Measurements from ENCODE around the gene IL37.

The IL37 gene

DNA sequence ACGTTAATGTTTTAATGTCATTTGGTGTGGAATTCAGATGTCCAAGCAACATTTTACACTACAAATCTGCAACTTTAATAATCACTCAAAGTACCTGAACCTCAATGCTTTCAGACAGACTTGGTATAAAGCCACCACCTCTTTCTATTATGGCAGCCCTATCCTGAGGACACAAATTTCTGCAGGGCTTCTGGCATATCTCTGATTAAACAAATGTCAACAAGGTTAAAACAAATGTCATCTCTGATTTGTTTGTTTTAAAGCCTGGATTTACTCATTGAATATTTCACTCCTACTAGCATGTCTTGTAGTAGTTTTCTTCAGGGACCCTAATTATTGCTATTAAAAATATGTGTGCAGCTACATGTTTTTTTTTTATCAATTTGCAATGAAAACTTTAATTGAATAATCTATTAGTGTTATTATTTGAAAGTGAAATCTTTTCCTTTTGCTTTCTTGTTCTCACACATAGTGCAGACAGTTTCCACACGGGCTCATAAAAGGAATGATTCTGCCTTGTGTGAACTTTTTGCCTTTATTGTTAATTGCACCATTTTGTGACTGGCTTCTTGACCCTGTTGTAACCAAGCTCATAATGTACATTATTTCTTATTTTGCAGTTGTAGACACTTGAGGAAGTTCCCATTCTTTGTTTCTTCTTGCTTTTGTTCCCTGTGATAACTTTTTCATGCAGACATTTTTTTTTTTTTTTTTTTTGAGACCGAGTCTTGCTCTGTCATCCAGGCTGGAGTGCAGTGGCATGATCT, 30.1 kb downstream of the IL37 start:
- no peak overlapping the region for H3K4me3 ChIP-seq (ENCODE audit: extremely low read depth, insufficient read depth, low read length, poor library complexity, severe bottlenecking)
- WGBS, 2 experiments (ENCODE audit: insufficient coverage in 2 of 2): no CpG with 5 or more reads among the region's 3 CpGs
- H3K27ac ChIP-seq (ENCODE audit: low read depth, low read length, severe bottlenecking): no peak overlapping the region
- H3K36me3 ChIP-seq (ENCODE audit: control insufficient read depth, insufficient read depth, low read length): no peaks in the 10 kb centered on the region
- H3K9me3 ChIP-seq (ENCODE audit: control insufficient read depth, low read length): peaks cover 7% of the 10 kb centered on the region
- no peaks in the 10 kb centered on the region for H3K4me1 ChIP-seq (ENCODE audit: control insufficient read depth, insufficient read depth, low read length, poor library complexity, severe bottlenecking)

DNA sequence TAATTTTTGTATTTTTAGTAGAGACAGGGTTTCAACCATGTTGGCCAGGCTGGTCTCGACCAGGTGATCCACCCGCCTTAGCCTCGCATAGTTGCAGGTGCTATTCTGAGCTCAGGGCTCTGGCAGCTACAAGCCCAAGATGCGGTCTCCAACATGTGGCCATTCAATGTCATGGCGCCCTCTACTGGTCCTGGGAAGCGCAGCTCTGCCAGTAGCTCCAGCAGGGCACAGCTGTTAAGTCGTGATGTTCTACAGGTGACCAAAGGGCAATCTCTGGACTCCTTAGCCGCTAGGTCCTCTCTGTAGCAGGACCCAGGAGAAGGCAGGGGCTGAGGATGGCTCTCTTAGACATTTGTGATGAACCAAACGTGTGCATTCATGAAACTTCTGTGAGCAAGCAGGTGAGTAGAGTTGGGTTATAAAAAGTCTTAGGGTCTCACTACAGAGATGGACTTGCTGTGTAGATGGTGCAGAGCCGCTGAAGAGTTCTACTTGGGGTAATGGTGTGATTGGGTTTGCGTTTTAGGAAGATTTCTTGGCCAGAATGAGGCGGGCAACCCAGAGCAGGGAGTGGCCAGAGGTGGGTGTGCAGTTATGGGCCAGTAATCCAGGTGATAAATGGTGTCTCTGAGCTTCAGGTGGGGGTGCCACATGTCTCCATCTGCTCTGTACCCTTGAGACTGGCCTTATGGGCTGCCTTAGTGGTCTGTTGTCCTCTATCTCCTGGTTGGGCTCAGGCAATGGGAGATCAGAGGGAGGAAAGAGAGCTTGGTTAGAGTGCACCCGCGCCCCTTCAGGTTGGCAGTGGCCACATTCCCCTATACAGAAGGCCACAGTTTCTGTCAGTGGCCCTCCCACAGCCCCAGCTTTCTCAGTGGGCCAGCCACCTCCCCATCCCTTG, 31.0 kb downstream of the IL37 start:
- H3K36me3 ChIP-seq (ENCODE audit: control insufficient read depth, insufficient read depth, low read length): no peaks in the 10 kb centered on the region
- H3K9me3 ChIP-seq (ENCODE audit: control insufficient read depth, low read length): peaks cover 7% of the 10 kb centered on the region
- H3K27ac ChIP-seq (ENCODE audit: low read depth, low read length, severe bottlenecking): no peak overlapping the region
- 20 to 24% methylated on average over 11 to 12 of the region's 14 CpGs for WGBS, 2 experiments (ENCODE audit: insufficient coverage in 2 of 2)
- H3K4me1 ChIP-seq (ENCODE audit: control insufficient read depth, insufficient read depth, low read length, poor library complexity, severe bottlenecking): no peaks in the 10 kb centered on the region
- H3K4me3 ChIP-seq (ENCODE audit: extremely low read depth, insufficient read depth, low read length, poor library complexity, severe bottlenecking): no peak overlapping the region

DNA sequence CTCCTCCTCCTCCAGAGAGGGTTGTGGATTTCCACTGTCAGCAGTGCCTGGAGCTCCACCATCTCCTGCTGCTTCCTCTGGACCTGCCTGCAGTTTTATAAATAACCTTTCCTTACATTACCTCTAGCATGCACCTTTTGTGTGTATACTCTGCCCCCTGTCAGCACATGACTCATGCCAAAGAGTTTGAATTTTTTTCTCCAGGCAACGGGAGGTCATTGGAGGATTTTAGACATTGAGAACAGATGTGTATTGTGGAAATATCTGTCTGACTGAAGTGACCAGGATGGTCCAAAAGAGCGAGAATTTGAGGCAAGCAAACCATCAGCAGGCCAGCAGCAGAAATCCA, 31.7 kb downstream of the IL37 start:
- Histone ChIP-seq H3K4me3 (ENCODE audit: extremely low read depth, insufficient read depth, low read length, poor library complexity, severe bottlenecking) (no peak overlapping the region), H3K27ac (ENCODE audit: low read depth, low read length, severe bottlenecking) (no peak overlapping the region), H3K4me1 (ENCODE audit: control insufficient read depth, insufficient read depth, low read length, poor library complexity, severe bottlenecking) (no peaks in the 10 kb centered on the region), H3K9me3 (ENCODE audit: control insufficient read depth, low read length) (peaks cover 11% of the 10 kb centered on the region), H3K36me3 (ENCODE audit: control insufficient read depth, insufficient read depth, low read length) (no peaks in the 10 kb centered on the region)
- WGBS, 2 experiments (ENCODE audit: insufficient coverage in 2 of 2): 70 to 86% methylated on average over 2 of the region's 2 CpGs

DNA sequence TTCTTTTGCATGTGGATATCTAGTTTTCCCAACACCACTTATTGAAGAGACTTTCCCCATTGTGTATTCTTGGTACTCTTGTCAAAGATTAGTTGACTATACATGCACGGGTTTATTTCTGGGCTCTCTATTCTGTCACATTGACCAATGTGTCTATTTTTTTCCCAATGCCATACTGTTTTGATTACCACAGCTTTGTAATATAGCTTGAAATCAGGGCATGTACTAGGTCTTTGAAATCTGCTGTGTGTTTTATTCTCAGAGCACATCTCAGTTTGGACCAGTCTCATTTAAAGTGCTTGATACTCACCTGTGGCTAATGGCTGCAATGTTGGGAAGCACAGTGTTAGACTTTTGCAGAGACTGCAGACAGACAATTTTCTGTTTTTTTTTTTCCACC, 34.0 kb downstream of the IL37 start:
- no peak overlapping the region for H3K4me3 ChIP-seq (ENCODE audit: extremely low read depth, insufficient read depth, low read length, poor library complexity, severe bottlenecking)
- no peaks in the 10 kb centered on the region for H3K4me1 ChIP-seq (ENCODE audit: control insufficient read depth, insufficient read depth, low read length, poor library complexity, severe bottlenecking)
- 80% methylated on average over 1 of the region's 1 CpG; no CpG with 5 or more reads in 1 of the 2 experiments for WGBS, 2 experiments (ENCODE audit: insufficient coverage in 2 of 2)
- no peaks in the 10 kb centered on the region for H3K36me3 ChIP-seq (ENCODE audit: control insufficient read depth, insufficient read depth, low read length)
- no peak overlapping the region for H3K27ac ChIP-seq (ENCODE audit: low read depth, low read length, severe bottlenecking)
- peaks cover 14% of the 10 kb centered on the region for H3K9me3 ChIP-seq (ENCODE audit: control insufficient read depth, low read length)

DNA sequence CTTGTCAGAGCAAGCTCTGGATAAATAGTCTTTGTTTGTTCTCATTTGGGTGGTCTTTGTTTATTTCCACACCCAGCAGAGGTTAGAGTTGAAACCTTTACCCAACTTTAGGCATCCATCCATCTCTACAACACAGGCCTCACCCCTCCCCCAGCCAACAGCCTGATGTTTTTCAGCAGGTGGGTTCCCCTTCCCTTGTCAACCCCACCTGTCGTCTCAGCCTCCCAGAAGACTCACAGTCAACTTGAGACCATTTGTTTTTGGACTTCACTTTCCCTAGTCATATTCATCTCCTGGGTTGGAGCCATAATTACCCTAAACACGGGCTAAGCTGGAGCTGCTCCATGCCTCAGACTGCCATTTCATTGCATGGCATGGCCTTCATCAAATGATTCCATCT, 35.1 kb downstream of the IL37 start:
- no peak overlapping the region for H3K4me3 ChIP-seq (ENCODE audit: extremely low read depth, insufficient read depth, low read length, poor library complexity, severe bottlenecking)
- no peak overlapping the region for H3K27ac ChIP-seq (ENCODE audit: low read depth, low read length, severe bottlenecking)
- no peaks in the 10 kb centered on the region for H3K36me3 ChIP-seq (ENCODE audit: control insufficient read depth, insufficient read depth, low read length)
- no peaks in the 10 kb centered on the region for H3K4me1 ChIP-seq (ENCODE audit: control insufficient read depth, insufficient read depth, low read length, poor library complexity, severe bottlenecking)
- H3K9me3 ChIP-seq (ENCODE audit: control insufficient read depth, low read length): peaks cover 14% of the 10 kb centered on the region
- 77 to 89% methylated on average over 2 of the region's 2 CpGs for WGBS, 2 experiments (ENCODE audit: insufficient coverage in 2 of 2)

DNA sequence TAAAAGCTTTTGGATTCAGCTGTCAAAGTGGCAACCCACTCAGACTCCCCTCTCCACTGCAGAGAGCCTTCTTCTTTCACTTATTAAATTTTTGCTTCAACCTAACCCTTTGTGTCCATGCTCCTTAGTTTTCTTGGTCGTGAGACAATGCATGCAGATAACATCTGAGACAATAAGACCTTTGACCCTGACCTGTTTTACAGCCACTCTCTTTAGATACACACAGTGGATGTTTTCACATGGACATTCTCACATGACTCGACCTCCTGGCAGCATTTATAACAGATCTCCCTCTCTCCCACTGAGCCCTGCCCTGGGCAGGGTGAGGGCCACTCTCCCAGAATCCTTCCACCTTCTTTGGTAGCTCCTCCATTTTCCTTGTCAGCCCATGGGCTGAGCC, 36.4 kb downstream of the IL37 start:
- Histone ChIP-seq H3K9me3 (ENCODE audit: control insufficient read depth, low read length) (peaks cover 14% of the 10 kb centered on the region), H3K4me3 (ENCODE audit: extremely low read depth, insufficient read depth, low read length, poor library complexity, severe bottlenecking) (no peak overlapping the region), H3K36me3 (ENCODE audit: control insufficient read depth, insufficient read depth, low read length) (no peaks in the 10 kb centered on the region), H3K4me1 (ENCODE audit: control insufficient read depth, insufficient read depth, low read length, poor library complexity, severe bottlenecking) (no peaks in the 10 kb centered on the region), H3K27ac (ENCODE audit: low read depth, low read length, severe bottlenecking) (no peak overlapping the region)
- 37 to 58% methylated on average over 2 of the region's 2 CpGs for WGBS, 2 experiments (ENCODE audit: insufficient coverage in 2 of 2)

DNA sequence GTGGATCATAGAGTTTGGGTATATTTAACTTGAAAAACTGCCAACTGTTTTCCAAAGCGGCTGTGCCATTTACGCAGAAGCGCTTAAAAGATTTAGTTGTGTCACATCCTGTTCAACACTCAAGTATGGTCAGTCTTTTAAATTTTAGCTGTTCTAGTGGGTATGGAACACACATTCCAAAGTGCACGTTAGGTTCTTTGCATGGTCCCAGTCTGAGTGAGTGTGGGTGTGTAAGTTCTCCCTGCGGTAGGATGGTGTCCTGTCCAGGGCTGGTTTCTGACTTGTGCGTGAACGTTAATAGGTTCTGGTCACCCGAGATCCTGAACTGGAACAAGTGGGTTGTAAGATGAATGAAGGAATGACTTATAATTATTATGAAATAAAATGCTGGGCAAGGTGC, 38.5 kb downstream of the IL37 start:
- peaks cover 14% of the 10 kb centered on the region for H3K9me3 ChIP-seq (ENCODE audit: control insufficient read depth, low read length)
- no peaks in the 10 kb centered on the region for H3K36me3 ChIP-seq (ENCODE audit: control insufficient read depth, insufficient read depth, low read length)
- H3K4me3 ChIP-seq (ENCODE audit: extremely low read depth, insufficient read depth, low read length, poor library complexity, severe bottlenecking): no peak overlapping the region
- no peaks in the 10 kb centered on the region for H3K4me1 ChIP-seq (ENCODE audit: control insufficient read depth, insufficient read depth, low read length, poor library complexity, severe bottlenecking)
- H3K27ac ChIP-seq (ENCODE audit: low read depth, low read length, severe bottlenecking): no peak overlapping the region
- 75 to 82% methylated on average over 5 to 6 of the region's 8 CpGs for WGBS, 2 experiments (ENCODE audit: insufficient coverage in 2 of 2)

DNA sequence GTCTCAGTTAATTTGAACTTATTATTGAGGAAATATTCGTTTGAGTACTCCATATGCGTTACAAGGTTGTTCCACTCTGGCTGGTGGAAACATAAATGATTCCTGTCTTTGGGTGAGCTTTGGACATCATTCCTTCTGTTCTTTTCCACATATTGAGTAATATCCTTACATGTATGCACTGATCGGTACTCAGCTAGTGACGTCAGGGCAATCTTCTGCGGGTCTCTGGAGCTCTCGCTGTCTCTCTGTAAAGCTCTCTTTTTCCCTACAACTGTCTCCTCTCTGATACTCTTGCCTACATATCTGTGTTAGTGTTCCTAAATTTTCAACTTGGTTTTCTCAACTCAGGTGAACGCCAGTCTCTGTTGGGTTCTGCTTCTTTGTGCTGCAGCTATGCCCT, 43.4 kb downstream of the IL37 start:
- no peak overlapping the region for H3K27ac ChIP-seq (ENCODE audit: low read depth, low read length, severe bottlenecking)
- no peaks in the 10 kb centered on the region for H3K36me3 ChIP-seq (ENCODE audit: control insufficient read depth, insufficient read depth, low read length)
- 89 to 91% methylated on average over 5 to 7 of the region's 7 CpGs for WGBS, 2 experiments (ENCODE audit: insufficient coverage in 2 of 2)
- H3K9me3 ChIP-seq (ENCODE audit: control insufficient read depth, low read length): no peaks in the 10 kb centered on the region
- peaks cover 5% of the 10 kb centered on the region for H3K4me1 ChIP-seq (ENCODE audit: control insufficient read depth, insufficient read depth, low read length, poor library complexity, severe bottlenecking)
- H3K4me3 ChIP-seq (ENCODE audit: extremely low read depth, insufficient read depth, low read length, poor library complexity, severe bottlenecking): no peak overlapping the region

DNA sequence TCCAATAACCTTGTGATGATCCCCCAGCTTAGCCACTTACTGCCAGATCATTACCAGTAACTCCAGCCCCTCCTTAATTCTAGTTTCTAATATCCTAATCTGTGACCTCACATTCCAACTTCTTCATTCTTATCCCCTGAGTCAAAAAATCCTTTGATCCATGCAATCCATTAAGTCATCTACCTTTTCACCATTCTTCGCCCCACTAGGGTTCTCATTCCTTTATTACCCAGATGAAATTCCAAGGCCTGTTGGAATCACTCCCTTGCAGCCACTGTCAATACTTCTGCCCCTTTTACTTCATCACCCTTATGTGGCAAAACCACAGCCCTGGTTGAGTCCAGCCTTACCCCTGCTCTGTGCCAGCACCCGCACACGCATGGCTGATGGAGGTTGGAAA, 46.5 kb downstream of the IL37 start:
- H3K4me3 ChIP-seq (ENCODE audit: extremely low read depth, insufficient read depth, low read length, poor library complexity, severe bottlenecking): no peak overlapping the region
- no peak overlapping the region for H3K27ac ChIP-seq (ENCODE audit: low read depth, low read length, severe bottlenecking)
- peaks cover 5% of the 10 kb centered on the region for H3K4me1 ChIP-seq (ENCODE audit: control insufficient read depth, insufficient read depth, low read length, poor library complexity, severe bottlenecking)
- H3K36me3 ChIP-seq (ENCODE audit: control insufficient read depth, insufficient read depth, low read length): no peaks in the 10 kb centered on the region
- 94 to 97% methylated on average over 3 of the region's 3 CpGs for WGBS, 2 experiments (ENCODE audit: insufficient coverage in 2 of 2)
- H3K9me3 ChIP-seq (ENCODE audit: control insufficient read depth, low read length): no peaks in the 10 kb centered on the region

DNA sequence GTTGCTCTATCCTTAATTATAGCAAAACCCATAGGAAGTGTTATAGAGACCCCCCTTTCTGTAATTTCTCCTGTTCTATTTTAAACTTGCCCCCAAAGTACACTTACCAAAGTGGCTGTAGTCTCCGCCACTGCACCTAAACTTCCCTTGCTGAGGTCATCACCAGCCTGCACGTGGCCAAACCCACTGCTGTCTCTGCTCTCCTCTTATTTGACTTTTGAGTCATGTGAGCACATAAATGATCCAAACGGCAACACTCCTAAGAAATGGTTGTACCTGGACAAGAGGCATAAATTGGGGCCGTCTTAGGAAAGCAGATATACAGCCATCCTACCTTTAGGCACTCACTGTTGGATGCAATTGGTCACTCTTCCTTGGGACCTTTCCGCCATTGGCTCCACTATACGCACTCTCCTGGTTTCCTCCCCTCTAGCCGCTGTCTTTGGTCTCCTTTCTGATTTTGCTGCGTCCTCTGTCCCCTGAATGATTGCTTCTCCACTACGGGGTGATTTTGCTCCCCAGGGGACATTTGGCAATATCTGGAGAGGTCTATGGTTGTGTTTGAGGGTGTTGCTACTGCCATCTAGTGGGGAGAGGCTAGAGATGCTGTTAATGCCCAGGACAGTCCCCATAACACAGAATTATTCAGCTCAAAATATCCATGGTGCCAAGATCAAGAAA, 47.6 kb downstream of the IL37 start:
- Histone ChIP-seq H3K4me1 (ENCODE audit: control insufficient read depth, insufficient read depth, low read length, poor library complexity, severe bottlenecking) (peaks cover 5% of the 10 kb centered on the region), H3K9me3 (ENCODE audit: control insufficient read depth, low read length) (no peaks in the 10 kb centered on the region), H3K27ac (ENCODE audit: low read depth, low read length, severe bottlenecking) (no peak overlapping the region), H3K4me3 (ENCODE audit: extremely low read depth, insufficient read depth, low read length, poor library complexity, severe bottlenecking) (no peak overlapping the region), H3K36me3 (ENCODE audit: control insufficient read depth, insufficient read depth, low read length) (no peaks in the 10 kb centered on the region)
- 69 to 71% methylated on average over 7 of the region's 9 CpGs for WGBS, 2 experiments (ENCODE audit: insufficient coverage in 2 of 2)
